Neutrophil (primary cell): Measurements from ENCODE around the gene IVNS1ABP.

Experiments
- H3K27ac ChIP-seq: fragments of 200-600 bp; sonication (generic); 2 replicates; pipeline ENCODE4 v1.5.1; 2016; ENCODE audit warnings: mild to moderate bottlenecking, moderate library complexity
- H3K27me3 ChIP-seq: fragments of 200-600 bp; sonication (generic); 2 replicates; pipeline ENCODE4 v1.6.0; 2016; ENCODE audit warnings: mild to moderate bottlenecking
- H3K36me3 ChIP-seq: fragments of 200-600 bp; sonication (generic); 2 replicates; pipeline ENCODE4 v1.5.1; 2017
- H3K4me1 ChIP-seq, 2 experiments: fragments of 200-600 bp in 1 of 2; sonication (generic) in 1 of 2; 1 replicate in 1 of 2; 2 replicates in 1 of 2; pipeline versions ENCODE4 v1.5.1 to v1.6.1; 2013 to 2016; ENCODE audit warnings: low read depth in 1 of 2, low read length in 1 of 2, mild to moderate bottlenecking in 1 of 2, moderate library complexity in 1 of 2; ENCODE audit not compliant: control insufficient read depth in 1 of 2, insufficient read depth in 1 of 2
- H3K4me3 ChIP-seq, 2 experiments: fragments of 200-600 bp in 1 of 2; sonication (generic) in 1 of 2; 1 replicate in 1 of 2; 2 replicates in 1 of 2; pipeline ENCODE4 v1.5.1; 2013 to 2016; ENCODE audit warnings: low read depth in 1 of 2, low read length in 1 of 2, mild to moderate bottlenecking in 1 of 2, moderate library complexity in 1 of 2
- H3K9me3 ChIP-seq: fragments of 200-600 bp; sonication (generic); 2 replicates; pipeline ENCODE4 v1.5.1; 2016
- CTCF ChIP-seq: fragments of 200-600 bp; sonication (generic); IDR thresholded peaks from 2 replicates; pipeline ENCODE4 v1.5.1; 2016; ENCODE audit warnings: antibody characterized with exemption

Gene IVNS1ABP

GRCh38 chr1:185250063-185250462 is 67.0 kb downstream of the IVNS1ABP start:
- no peak for TF ChIP-seq CTCF
- Histone ChIP-seq H3K4me3 (no peak overlapping the region), H3K27me3 (no peaks in the 10 kb centered on the region), H3K4me1 (no peaks in the 10 kb centered on the region), H3K27ac (no peak overlapping the region), H3K36me3 (no peaks in the 10 kb centered on the region), H3K9me3 (no peaks in the 10 kb centered on the region)

- Histone ChIP-seq H3K9me3 (no peaks in the 10 kb centered on the region), H3K4me1 (no peaks in the 10 kb centered on the region), H3K4me3 (no peak overlapping the region), H3K27me3 (no peaks in the 10 kb centered on the region), H3K27ac (no peak overlapping the region), H3K36me3 (no peaks in the 10 kb centered on the region)
- TF ChIP-seq CTCF: no peak
These were observed 67.5 kb downstream of the IVNS1ABP start for GRCh38 chr1:185249563-185249962.
